Measurements from ENCODE around the gene MAN1C1.

MAN1C1 gene

GRCh38 chr1:25699500-25700143 is 83.0 kb downstream of the MAN1C1 start:
- DNase-seq = peak; percentile 49

- DNase-seq = no peak
Observed at GRCh38 chr1:25700144-25700523, 83.5 kb downstream of the MAN1C1 start.

DNA sequence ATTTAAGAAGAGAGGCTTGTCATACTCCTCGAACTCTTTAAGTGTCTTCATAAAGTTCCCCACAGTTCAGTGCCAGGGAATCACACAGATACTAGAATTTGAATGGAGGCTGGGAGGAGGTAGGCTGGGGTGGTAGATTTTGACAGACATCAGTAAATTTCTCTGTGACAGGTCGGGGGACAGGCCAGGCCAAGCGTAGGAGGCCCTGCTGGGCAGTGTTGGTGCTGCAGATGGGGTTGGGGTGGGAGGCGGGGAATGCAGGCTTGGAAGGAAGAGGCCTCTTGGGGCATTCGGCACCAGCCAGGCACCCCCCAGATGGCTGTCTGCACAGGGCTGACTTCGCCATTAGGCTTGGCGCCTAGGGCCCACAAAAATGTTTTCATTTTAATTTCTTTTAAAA is 84.0 kb downstream of the MAN1C1 start:
- DNase-seq = peak; percentile 53

- DNase-seq = no peak
Observed at GRCh38 chr1:25701030-25701785, 84.6 kb downstream of the MAN1C1 start.

DNA sequence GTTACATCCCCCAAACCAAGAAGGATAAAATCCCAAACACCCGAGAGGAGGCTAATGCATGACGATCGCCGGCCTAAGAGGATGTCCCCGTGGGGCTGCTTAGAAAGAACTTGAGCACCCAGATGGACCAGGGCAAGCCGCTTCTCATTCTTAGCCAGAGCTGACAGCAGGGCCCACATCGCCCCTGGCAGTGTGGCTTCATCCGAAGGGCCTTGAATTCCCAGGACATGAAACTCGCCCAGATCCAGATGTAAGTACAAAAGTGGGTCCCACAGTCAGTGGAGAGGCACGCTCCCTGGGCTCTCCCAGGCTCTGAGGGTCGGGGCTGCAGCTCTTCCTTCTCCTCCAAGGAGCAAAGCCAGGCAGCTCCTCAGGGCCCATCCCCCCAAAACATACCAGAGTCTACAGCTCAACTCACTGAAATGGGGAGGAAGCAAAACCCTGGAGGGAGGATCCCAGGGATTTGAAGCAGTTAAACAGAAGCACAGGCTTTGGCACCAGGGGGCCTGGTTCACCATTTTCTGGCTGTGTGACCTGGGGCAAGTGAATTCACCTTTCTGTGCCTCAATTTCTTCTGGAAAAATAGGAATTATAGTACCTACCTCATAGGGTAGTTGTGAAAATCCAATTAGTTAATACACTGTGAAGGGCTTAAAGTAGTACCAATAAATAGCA is 85.6 kb downstream of the MAN1C1 start:
- DNase-seq = no peak

DNA sequence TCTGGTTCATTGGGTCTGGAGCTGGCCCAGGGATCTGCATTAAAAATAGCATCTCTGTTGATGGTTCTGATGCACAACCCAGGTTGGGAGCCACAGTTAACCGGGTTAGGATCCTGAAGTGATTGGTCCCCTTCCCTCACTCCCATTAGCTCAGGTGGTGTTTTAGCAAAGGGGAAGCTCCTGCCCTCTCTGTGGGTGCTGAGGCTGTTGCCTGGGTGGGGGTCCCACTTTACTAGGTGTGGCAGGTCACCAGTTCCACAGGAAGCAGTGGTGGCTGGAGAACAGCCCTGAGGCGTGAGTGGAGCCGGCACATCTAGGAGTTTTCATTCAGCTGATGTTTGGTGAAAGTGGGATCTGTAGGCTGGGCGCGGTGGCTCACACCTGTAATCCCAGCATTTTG is 86.5 kb downstream of the MAN1C1 start:
- no peak for DNase-seq

DNA sequence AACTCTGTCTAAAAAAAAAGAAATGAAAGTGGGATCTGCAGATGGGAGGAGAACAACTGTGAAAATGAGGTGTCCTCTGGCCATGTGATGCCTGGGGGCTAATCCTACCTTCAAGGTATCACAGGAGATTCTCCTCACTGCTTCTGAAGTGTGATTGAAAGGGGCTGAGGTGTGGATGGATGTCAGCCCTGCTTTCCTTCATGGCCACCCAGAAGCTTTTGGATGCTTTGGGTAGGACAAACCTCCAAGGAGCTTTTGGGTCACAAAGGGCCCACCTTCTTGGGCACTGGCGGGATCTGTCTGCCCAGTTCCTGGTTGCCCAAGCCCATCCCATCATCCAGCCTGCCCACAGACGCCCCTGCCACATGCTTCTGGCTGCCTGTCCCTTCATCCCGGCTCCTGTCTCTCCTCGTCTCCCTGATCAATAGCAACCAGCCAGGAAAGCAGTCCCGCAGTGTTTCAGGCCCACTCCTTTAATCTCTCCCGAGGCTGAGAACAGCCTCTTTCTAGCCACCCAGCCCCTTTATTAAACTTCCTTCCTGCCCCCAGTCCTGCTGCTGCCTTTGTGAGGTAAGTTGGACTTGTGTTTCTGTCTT is 87.2 kb downstream of the MAN1C1 start:
- no peak for DNase-seq

GRCh38 chr1:25704267-25704691 is 87.7 kb downstream of the MAN1C1 start:
- no peak for DNase-seq

GRCh38 chr1:25705699-25706098 is 89.1 kb downstream of the MAN1C1 start:
- no peak for DNase-seq

DNA sequence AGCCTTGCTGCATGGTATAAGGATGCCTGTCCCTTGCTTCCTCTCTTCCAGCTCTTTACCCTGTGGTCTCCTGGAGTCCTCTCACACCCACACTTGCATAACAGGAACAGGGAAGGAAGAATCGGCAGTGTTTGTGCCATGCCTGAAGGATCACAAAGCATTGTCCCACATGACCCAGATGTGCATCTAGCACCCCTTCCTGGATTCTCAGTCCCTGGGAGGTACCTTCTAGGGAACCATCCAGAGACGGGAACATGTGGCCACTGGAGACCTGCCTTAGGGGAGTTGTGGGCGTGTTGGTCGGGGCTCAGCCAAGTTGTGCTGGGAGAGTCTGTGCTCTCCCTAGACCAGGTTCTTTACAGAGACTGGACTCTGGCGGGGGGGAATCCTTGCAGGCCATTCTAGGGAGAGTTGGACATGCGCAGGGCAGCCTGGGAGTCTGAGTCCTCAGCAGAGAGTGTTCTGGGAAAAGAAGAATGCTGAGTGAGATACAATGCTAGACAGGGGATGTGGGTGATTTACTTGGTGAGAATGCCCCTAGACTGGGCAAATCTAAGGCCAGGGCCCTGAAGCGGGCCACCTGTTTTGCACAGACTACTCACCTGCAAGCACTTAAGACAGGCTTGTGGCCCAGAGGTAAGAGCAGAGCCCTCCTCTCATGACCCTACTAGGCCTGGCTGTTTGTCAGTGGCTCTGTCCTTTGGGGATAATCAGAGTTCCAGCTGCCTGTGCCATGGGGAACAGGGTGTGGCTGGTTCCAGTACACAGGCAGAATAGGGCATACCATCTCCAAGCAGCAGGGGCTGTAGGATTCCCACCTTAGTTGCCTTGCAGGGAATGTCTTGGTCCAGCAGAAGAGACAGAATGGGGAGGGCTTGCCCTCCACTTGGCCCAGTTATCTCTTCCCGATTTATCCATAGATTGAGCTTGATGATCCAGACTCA is 89.8 kb downstream of the MAN1C1 start:
- no peak for DNase-seq

GRCh38 chr1:25707280-25708016 is 90.9 kb downstream of the MAN1C1 start:
- no peak for DNase-seq

DNA sequence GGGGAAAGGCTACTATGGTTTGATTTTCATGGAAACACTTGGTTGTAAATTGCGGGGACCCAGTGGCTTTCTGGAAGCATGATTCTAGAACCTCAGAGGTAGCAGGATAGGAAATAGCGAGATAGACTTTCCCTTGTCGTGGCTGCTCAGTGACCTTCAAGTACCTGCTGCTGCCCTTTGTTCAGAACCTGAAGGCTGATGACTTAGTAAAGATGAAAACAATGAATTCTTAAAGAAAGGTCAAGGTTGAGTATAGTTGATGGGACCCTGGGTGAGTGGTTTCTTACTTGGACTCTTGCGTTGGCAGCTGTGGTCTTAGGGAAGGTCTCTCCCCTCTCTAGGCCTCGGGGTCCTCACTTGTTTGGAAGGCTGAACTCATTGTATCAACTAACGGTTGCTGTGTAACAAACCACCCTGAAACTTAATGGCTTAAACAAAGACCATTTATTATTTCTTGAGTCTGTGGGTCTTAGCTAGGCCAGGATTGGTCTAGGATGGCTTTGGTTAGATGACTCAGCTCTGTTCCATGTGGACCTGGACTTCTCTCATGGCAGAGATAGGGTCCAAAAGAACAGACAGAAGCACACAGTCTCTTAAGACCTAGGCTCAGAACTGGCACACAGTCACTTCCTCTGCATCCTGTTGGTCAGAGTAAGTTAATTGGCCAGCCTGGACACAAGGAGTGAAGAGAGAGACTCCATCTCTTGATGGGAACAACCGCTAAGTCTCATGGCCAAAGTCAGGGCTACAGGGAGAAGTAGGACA is 94.2 kb downstream of the MAN1C1 start:
- DNase-seq = no peak

GRCh38 chr1:25711555-25712298 is 95.1 kb downstream of the MAN1C1 start:
- DNase-seq = peak; percentile 78

GRCh38 chr1:25712299-25712970 is 95.8 kb downstream of the MAN1C1 start:
- no peak for DNase-seq

DNA sequence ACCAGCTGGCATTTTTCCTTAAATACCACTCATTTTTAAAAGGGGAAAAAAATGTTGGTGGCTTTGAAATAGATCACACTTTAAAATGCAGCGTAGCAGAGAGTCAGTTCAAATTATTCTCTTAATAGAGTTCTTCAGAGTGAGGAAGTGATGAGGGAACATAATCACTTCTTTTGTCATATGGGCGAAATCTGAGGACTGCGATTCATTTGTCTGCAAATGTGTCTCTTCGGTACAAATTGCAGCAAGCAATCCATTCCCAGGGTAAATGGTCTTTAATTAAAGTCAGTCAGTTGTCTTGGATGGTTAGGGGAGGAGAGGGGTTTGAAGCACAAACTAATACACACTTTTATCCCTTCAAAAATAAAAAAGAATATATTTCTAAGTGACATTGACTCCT is 97.4 kb downstream of the MAN1C1 start:
- no peak for DNase-seq

DNA sequence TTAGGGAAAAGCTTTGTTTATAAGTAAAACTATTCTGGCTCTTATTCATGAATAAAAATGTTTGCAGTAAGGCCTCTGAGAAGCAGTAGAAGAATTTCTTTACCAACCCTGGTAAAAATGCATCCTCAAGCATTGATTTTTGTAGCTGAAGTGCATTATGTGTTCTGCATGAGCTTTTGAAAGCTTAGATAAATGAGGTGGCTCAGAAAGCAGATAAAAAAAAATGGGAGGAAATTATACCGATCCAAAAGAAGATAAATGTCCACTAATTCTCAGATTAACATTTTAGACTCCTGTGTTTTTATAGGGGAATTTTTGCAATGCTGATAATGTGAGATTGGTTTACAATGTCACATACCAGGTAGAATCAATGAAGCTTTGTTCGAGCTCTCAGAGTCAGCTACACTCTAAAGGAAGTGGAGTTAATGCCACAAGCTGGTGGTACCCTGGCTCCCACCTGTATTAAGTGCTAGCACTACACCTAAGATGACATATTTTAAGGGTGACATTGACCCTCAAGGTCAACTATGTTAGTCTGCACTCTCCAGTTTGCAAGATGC is 97.9 kb downstream of the MAN1C1 start:
- no peak for DNase-seq

- no peak for DNase-seq
Observed at GRCh38 chr1:25715888-25716287, 99.3 kb downstream of the MAN1C1 start.

DNA sequence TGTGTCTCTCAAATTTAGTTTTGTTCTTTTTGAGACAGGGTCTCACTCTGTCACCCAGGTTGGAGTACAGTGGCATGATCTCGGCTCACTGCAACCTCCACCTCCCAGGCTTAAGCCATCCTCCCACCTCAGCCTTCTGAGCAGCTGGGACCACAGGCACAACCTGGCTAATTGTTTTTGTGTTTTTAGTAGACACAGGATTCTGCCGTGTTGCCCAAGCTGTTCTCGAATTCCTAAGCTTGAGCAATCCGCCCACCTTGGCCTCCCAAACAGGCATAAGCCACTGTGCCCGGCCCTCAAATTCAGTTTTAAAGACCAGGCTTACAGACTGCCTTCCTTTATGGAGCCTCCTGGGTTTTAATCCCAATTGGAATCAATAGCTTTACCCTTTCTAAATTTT is 99.7 kb downstream of the MAN1C1 start:
- no peak for DNase-seq

DNA sequence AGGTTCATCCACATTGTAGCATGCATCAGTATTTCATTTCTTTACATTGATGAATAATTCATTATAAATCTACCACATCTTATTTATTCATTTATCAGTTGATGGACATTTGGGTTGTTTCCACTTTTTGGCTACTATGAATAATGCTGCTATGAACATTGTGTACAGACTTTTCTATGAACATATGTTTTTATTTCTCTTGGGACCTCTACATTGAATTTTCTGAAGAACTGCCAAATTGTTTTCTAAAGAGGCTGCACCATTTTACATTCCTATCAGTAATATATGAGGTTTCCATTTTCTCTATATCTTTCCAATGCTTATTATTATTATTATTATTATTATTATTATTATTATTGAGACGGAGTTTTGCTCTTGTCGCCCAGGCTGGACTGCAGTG is 102.1 kb downstream of the MAN1C1 start:
- DNase-seq = no peak

Measured in activated CD8-positive, alpha-beta memory T cell treated with anti-CD3 and anti-CD28 coated beads, Interleukin-2, amount 50 U/mL, for 48 hours (primary cell).